HepG2 (cell line): Measurements from ENCODE around the gene SNRNP25. TPM values are rescaled to one million over a fixed set of nuclear protein-coding genes. Genes with fewer than 3 reads are reported as not detected.
"Not testable (repeated sequence)": the region's sequence is repeated elsewhere in the genome, so short reads cannot be mapped to it uniquely, and the experiment has no call there.

Source experiments
- ATAC-seq: fragments of 200-7000 bp; cut with Tn5 transposase; 3 replicates; pipeline ENCODE4 v1.9.1; 2020; ENCODE audit warnings: mild to moderate bottlenecking, moderate library complexity
- BruUV-seq: library from RNA; stranded (reverse); fragments of 400-500 nt; replicated peaks from 2 replicates; lab custom pipeline; 2021; lab: Mats Ljungman, UMichigan
- CTCF ChIA-PET: fragments of 300-600 bp; formaldehyde crosslinking; extraction: SDS; loops from one replicate; lab custom pipeline; 2021; ENCODE audit warnings: low total read pairs, inconsistent platforms, low intra/inter-chr PET ratio; lab: Yijun Ruan, JAX
- POLR2A ChIA-PET: fragments of 350-600 bp; sonication (Branson Sonifier 250); formaldehyde crosslinking; loops from one replicate; lab custom pipeline; 2020; ENCODE audit warnings: antibody characterized with exemption, inconsistent platforms; lab: Yijun Ruan, JAX
- DNase-seq: peaks from one replicate; pipeline ENCODE4 v3.0.0-alpha.2; 2015; ENCODE audit warnings: low spot score
- FAIRE-seq: peaks from 3 replicates; lab custom pipeline; 2011; peaks lifted over from hg19 to GRCh38; lab: Jason Lieb, UNC
- H2AFZ ChIP-seq: one replicate; pipeline ENCODE4 v1.6.1; 2011; ENCODE audit warnings: low read length, inconsistent platforms
- H3K27ac ChIP-seq: fragments of 300-600 bp; 3 replicates; pipeline ENCODE4 v1.8.0; 2011; ENCODE audit warnings: mixed run types, mild to moderate bottlenecking, mixed read lengths, low read length, inconsistent platforms; ENCODE audit not compliant: insufficient read depth; ENCODE audit errors: extremely low read length
- H3K27me3 ChIP-seq, 2 experiments: fragments of 200-600 bp in 1 of 2; 2 replicates in 1 of 2; 3 replicates in 1 of 2; pipeline versions ENCODE4 v1.6.0 to v1.8.0; 2011; ENCODE audit warnings: low read length in 2 of 2, mild to moderate bottlenecking in 2 of 2, moderate library complexity in 2 of 2, inconsistent platforms in 1 of 2; ENCODE audit not compliant: insufficient read depth in 2 of 2, control insufficient read depth in 1 of 2
- H3K36me3 ChIP-seq, 2 experiments: fragments of 200-600 bp in 1 of 2; replicated peaks in 1 of 2; 2 replicates in 1 of 2; 3 replicates in 1 of 2; pipeline versions ENCODE4 v1.5.1 to v1.8.0; 2011; ENCODE audit warnings: low read length in 2 of 2, inconsistent platforms in 1 of 2; ENCODE audit not compliant: insufficient read depth in 2 of 2, control insufficient read depth in 1 of 2
- H3K4me1 ChIP-seq: 2 replicates; pipeline ENCODE4 v1.5.1; 2012; ENCODE audit warnings: low read length, inconsistent platforms; ENCODE audit not compliant: insufficient read depth
- H3K4me2 ChIP-seq: 2 replicates; pipeline ENCODE4 v1.6.0; 2011; ENCODE audit warnings: low read depth, low read length, inconsistent platforms
- H3K4me3 ChIP-seq, 3 experiments: fragments of 200-600 bp in 1 of 3; sonication (generic), shearing (Covaris generic) in 1 of 3; replicated peaks in 1 of 3; 2 replicates each; pipeline ENCODE4 v1.5.1; 2011 to 2016; ENCODE audit warnings: low read length in 3 of 3, inconsistent platforms in 2 of 3, low read depth in 2 of 3, mild to moderate bottlenecking in 2 of 3, control low read depth in 1 of 3, mixed read lengths in 1 of 3; ENCODE audit not compliant: insufficient read depth in 1 of 3
- H3K79me2 ChIP-seq: one replicate; pipeline ENCODE4 v1.6.1; 2011; ENCODE audit warnings: low read length, inconsistent platforms; ENCODE audit not compliant: insufficient read depth
- H3K9ac ChIP-seq: 2 replicates; pipeline ENCODE4 v1.6.0; 2011; ENCODE audit warnings: mild to moderate bottlenecking, low read depth, low read length, inconsistent platforms; ENCODE audit not compliant: insufficient read depth
- H3K9me3 ChIP-seq: 2 replicates; pipeline ENCODE4 v1.5.1; 2012; ENCODE audit warnings: mild to moderate bottlenecking, low read length
- H4K20me1 ChIP-seq: 2 replicates; pipeline ENCODE4 v1.6.0; 2011; ENCODE audit warnings: inconsistent platforms, mild to moderate bottlenecking, low read length, moderate library complexity; ENCODE audit not compliant: insufficient read depth
- AHR ChIP-seq: IDR thresholded peaks from 2 replicates; pipeline ENCODE4 v1.6.1; 2018; ENCODE audit warnings: missing genetic modification reagents, missing compliant biosample characterization
- CEBPB ChIP-seq: IDR thresholded peaks from 2 replicates; pipeline ENCODE4 v1.6.1; 2011; ENCODE audit warnings: low read depth, low read length, improper control_type of control experiment, borderline replicate concordance
- ETV6 ChIP-seq: sonication (generic); formaldehyde crosslinking; conservative IDR thresholded peaks from 2 replicates; pipeline ENCODE4 v1.4.0; 2020; ENCODE audit warnings: missing genetic modification reagents
- NCOA2 ChIP-seq: sonication (generic); formaldehyde crosslinking; IDR thresholded peaks from 2 replicates; pipeline ENCODE4 v1.8.0; 2022; ENCODE audit warnings: inconsistent platforms
- RXRB ChIP-seq: IDR thresholded peaks from 2 replicates; pipeline ENCODE4 v1.6.1; 2016; ENCODE audit warnings: borderline replicate concordance, missing genetic modification reagents, missing compliant biosample characterization
- SOX5 ChIP-seq: IDR thresholded peaks from 2 replicates; pipeline ENCODE4 v1.6.1; 2016; ENCODE audit warnings: borderline replicate concordance
- ZMYM3 ChIP-seq: sonication (generic); formaldehyde crosslinking; IDR thresholded peaks from 2 replicates; pipeline ENCODE4 v1.5.1; 2020; ENCODE audit warnings: mild to moderate bottlenecking, missing genetic modification reagents
- ZNF484 ChIP-seq: sonication (generic); formaldehyde crosslinking; IDR thresholded peaks from 2 replicates; pipeline ENCODE4 v1.5.1; 2020; ENCODE audit warnings: mild to moderate bottlenecking, low read depth, missing genetic modification reagents, borderline replicate concordance
- WGBS: methylation state at CpG from one replicate; pipeline ENCODE4 v1.1.6; 2017; ENCODE audit warnings: low lambda C conversion rate; 5-methylcytosine and 5-hydroxymethylcytosine counted together
- in situ Hi-C: cut with HindIII; loops from 2 replicates; pipeline ENCODE4 v1.10.0; 2017; ENCODE audit warnings: low pct_unique_long_range_greater_than_20kb; ENCODE audit not compliant: extremely low pct_ligation_motif_present
- intact Hi-C: fragments of 100-400 bp; cut with micrococcal nuclease; formaldehyde crosslinking; loops from one replicate; pipeline ENCODE4 v1.10.0; 2022; ENCODE audit not compliant: unreplicated experiment
- polyA plus RNA-seq, 8 experiments: library from polyadenylated mRNA; depleted of rRNA in 3 of 8; stranded (reverse) in 7 of 8; unstranded in 1 of 8; fragments of >200 nt; fragmentation: Illumina TruSeq in 4 of 8; extraction: Trizol in 4 of 8; gene quantifications; 2 replicates each; pipeline versions ENCODE4 v1.2.1 to v1.2.3, GENCODE V29; 2011 to 2016; ENCODE audit warnings: low read depth in 4 of 8, missing spikeins in 1 of 8, mixed read lengths in 1 of 8; ENCODE audit not compliant: insufficient read depth in 1 of 8
- total RNA-seq, 5 experiments: library from RNA; depleted of rRNA; stranded (reverse); fragments of >200 nt; fragmentation: Illumina TruSeq; extraction: Trizol; gene quantifications; 2 replicates each; pipeline ENCODE4 v1.2.3, GENCODE V29; 2016; ENCODE audit warnings: low read depth in 1 of 5
- TF ChIP-seq, protein P1 (sequence below): sonication (generic); formaldehyde crosslinking; IDR thresholded peaks from 2 replicates; pipeline ENCODE4 v1.5.1; 2020; ENCODE audit warnings: mild to moderate bottlenecking, missing genetic modification reagents, borderline replicate concordance
- TF ChIP-seq, protein P2 (sequence below): IDR thresholded peaks from 2 replicates; pipeline ENCODE4 v1.6.1; 2016; ENCODE audit warnings: missing compliant biosample characterization, missing genetic modification reagents, borderline replicate concordance
- TF ChIP-seq, protein P3 (sequence below): sonication (generic); formaldehyde crosslinking; IDR thresholded peaks from 2 replicates; pipeline ENCODE4 v1.4.0; 2020; ENCODE audit warnings: mild to moderate bottlenecking, missing genetic modification reagents

SNRNP25 gene
- total and polyA plus RNA-seq, 2 of the 13 experiments (the other 11 are each of a cell fraction or from before 2014, with no cell fraction given), result 34.1 to 97.4 TPM

DNA sequence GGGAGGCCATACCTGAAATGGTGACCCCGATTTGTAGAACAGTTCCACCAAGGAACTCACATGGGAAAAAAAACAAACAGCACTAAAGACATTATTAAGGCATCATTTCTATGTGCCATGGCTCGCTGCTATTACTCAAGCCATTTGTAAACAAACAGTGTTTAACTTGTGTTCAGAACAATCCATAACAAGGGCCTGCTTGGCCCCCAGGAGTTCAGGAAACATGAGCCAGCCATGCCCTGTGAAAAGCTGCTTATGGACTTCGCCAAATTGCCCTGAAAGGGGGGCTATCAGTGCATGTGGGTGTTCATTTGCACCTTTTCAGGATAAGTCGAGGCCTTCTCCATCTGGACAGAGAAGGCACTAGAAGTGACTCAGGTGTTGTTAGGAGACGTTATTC is 8.2 kb upstream of the SNRNP25 start (continued):
- TF ChIP-seq, protein P1, sequence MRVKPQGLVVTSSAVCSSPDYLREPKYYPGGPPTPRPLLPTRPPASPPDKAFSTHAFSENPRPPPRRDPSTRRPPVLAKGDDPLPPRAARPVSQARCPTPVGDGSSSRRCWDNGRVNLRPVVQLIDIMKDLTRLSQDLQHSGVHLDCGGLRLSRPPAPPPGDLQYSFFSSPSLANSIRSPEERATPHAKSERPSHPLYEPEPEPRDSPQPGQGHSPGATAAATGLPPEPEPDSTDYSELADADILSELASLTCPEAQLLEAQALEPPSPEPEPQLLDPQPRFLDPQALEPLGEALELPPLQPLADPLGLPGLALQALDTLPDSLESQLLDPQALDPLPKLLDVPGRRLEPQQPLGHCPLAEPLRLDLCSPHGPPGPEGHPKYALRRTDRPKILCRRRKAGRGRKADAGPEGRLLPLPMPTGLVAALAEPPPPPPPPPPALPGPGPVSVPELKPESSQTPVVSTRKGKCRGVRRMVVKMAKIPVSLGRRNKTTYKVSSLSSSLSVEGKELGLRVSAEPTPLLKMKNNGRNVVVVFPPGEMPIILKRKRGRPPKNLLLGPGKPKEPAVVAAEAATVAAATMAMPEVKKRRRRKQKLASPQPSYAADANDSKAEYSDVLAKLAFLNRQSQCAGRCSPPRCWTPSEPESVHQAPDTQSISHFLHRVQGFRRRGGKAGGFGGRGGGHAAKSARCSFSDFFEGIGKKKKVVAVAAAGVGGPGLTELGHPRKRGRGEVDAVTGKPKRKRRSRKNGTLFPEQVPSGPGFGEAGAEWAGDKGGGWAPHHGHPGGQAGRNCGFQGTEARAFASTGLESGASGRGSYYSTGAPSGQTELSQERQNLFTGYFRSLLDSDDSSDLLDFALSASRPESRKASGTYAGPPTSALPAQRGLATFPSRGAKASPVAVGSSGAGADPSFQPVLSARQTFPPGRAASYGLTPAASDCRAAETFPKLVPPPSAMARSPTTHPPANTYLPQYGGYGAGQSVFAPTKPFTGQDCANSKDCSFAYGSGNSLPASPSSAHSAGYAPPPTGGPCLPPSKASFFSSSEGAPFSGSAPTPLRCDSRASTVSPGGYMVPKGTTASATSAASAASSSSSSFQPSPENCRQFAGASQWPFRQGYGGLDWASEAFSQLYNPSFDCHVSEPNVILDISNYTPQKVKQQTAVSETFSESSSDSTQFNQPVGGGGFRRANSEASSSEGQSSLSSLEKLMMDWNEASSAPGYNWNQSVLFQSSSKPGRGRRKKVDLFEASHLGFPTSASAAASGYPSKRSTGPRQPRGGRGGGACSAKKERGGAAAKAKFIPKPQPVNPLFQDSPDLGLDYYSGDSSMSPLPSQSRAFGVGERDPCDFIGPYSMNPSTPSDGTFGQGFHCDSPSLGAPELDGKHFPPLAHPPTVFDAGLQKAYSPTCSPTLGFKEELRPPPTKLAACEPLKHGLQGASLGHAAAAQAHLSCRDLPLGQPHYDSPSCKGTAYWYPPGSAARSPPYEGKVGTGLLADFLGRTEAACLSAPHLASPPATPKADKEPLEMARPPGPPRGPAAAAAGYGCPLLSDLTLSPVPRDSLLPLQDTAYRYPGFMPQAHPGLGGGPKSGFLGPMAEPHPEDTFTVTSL (CRISPR knock-in tag), result peak; percentile 71; the same call in 1 of the 2 replicates
- TF ChIP-seq AHR (no peak), ZMYM3 (0 out of 2 replicates have a peak, but pooled peaks have one; percentile 12), ZNF484 (CRISPR knock-in tag) (no peak), SOX5 (CRISPR knock-in tag) (peak; percentile 89), NCOA2 (CRISPR knock-in tag) (peak; percentile 56; the same call in 1 of the 2 replicates), ETV6 (CRISPR knock-in tag) (no peak), CEBPB (peak; percentile 43; the same call in 1 of the 2 replicates), RXRB (CRISPR knock-in tag) (peak; percentile 43; the same call in 1 of the 2 replicates)
- TF ChIP-seq, protein P2, sequence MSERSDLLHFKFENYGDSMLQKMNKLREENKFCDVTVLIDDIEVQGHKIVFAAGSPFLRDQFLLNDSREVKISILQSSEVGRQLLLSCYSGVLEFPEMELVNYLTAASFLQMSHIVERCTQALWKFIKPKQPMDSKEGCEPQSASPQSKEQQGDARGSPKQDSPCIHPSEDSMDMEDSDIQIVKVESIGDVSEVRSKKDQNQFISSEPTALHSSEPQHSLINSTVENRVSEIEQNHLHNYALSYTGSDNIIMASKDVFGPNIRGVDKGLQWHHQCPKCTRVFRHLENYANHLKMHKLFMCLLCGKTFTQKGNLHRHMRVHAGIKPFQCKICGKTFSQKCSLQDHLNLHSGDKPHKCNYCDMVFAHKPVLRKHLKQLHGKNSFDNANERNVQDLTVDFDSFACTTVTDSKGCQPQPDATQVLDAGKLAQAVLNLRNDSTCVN, result no peak
- TF ChIP-seq, protein P3, sequence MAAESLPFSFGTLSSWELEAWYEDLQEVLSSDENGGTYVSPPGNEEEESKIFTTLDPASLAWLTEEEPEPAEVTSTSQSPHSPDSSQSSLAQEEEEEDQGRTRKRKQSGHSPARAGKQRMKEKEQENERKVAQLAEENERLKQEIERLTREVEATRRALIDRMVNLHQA (CRISPR knock-in tag), result no peak
- TF ChIP-seq, all 625 proteins: peak for 84

DNA sequence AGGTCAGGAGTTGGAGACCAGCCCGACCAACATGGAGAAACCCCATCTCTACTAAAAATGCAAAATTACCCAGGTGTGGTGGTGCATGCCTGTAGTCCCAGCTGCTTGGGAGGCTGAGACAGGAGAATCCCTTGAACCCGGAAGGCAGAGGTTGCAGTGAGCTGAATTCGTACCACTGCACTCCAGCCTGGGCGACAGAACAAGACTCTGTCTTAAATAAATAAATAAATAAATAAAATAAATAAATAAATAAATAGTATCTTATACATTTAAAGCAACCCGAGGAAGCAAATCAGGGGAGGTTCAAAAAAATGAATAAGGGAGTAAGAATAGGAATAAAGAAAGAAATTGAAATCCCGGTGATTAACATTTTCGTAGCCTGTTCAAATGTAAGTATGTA is 7.1 kb upstream of the SNRNP25 start:
- in situ Hi-C loops, FAIRE-seq: not testable (repeated sequence)

More for the DNA sequence above, 7.1 kb upstream of the SNRNP25 start:
- peaks cover 7 to 29% of the 10 kb centered on the region in 2 experiments; a peak in 3 of 5 replicates for H3K36me3 ChIP-seq
- H3K4me2 ChIP-seq, H3K9me3 ChIP-seq, H3K27me3 ChIP-seq, H3K4me3 ChIP-seq, intact Hi-C loops, H2AFZ ChIP-seq, H3K79me2 ChIP-seq, CTCF ChIA-PET, DNase-seq, BruUV-seq, H4K20me1 ChIP-seq, ATAC-seq, POLR2A ChIA-PET, H3K27ac ChIP-seq, H3K9ac ChIP-seq: not testable (repeated sequence)
- peaks cover 42% of the 10 kb centered on the region for H3K4me1 ChIP-seq
- WGBS, result 96% methylated on average over 7 of the region's 7 CpGs
